ENCODE measurements around the gene MRPL10. TPM values are rescaled to one million over a fixed set of nuclear protein-coding genes. Genes with fewer than 3 reads are reported as not detected.

The MRPL10 gene
- total RNA-seq, 1 experiment from 2014 or later = 67.2 TPM

DNA sequence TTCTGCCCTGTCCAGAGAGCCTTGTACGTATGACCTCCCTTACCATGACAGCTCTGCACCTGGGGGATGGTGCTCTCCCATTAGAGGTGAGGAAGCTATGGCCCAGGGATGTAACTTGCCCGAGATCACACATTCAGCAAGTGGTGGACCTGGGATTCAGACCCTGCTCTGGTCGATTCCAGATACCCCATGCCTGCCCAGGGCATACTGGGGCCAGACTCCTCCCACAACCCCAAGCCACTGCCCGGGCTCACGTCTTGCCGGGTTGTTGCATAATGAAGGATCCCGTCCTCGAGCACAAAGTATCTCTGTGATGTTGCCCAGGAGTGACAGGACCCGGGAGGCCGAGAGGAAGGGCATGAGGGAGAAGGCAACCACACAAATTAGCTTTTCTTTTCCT, 11.9 kb downstream of the MRPL10 start:
- DNase-seq = no peak
- Histone ChIP-seq H2BK15ac (ENCODE audit: low read depth, low read length) (no peak overlapping the region), H2AFZ (ENCODE audit: low read length) (no peak overlapping the region), H3K14ac (ENCODE audit: insufficient read depth, low read length) (no peak overlapping the region; the same call in 1 of the 2 replicates), H4K20me1 (ENCODE audit: control insufficient read depth, insufficient read depth, insufficient read length) (no peaks in the 10 kb centered on the region), H3K56ac (ENCODE audit: insufficient read length, low read depth, low read length) (no peak overlapping the region), H3K4ac (ENCODE audit: low read depth, low read length) (no peak overlapping the region), H3K27me3 (ENCODE audit: insufficient read depth, low read length) (no peaks in the 10 kb centered on the region), H3K23ac (ENCODE audit: insufficient read length, low read depth, low read length) (no peak overlapping the region), H3K9me3 (ENCODE audit: control insufficient read depth, low read depth, low read length) (no peaks in the 10 kb centered on the region), H2BK120ac (ENCODE audit: low read depth, low read length, poor library complexity, severe bottlenecking) (no peak overlapping the region), H4K5ac (ENCODE audit: insufficient read length, low read depth, low read length) (no peak overlapping the region), H4K8ac (replicated peaks; ENCODE audit: insufficient read length, low read depth, low read length) (no peak overlapping the region), H3K18ac (ENCODE audit: insufficient read length, low read depth, low read length) (no peak overlapping the region), H4K91ac (ENCODE audit: insufficient read length, low read depth, low read length) (no peak overlapping the region), H3K4me2 (ENCODE audit: insufficient read depth, insufficient read length, low read length) (no peak overlapping the region), H2AK5ac (ENCODE audit: insufficient read length, low read length) (no peak overlapping the region), H2BK20ac (ENCODE audit: low read depth, low read length, poor library complexity, severe bottlenecking) (no peak overlapping the region), H3K79me1 (ENCODE audit: insufficient read depth, low read depth, low read length, poor library complexity, severe bottlenecking) (no peaks in the 10 kb centered on the region), H3K79me2 (ENCODE audit: insufficient read depth, low read length) (no peaks in the 10 kb centered on the region; the same call in 1 of the 2 replicates), H2BK5ac (ENCODE audit: insufficient read length, low read length) (no peak overlapping the region), H3K4me1 (ENCODE audit: insufficient read depth, low read length) (no peaks in the 10 kb centered on the region), H3K23me2 (ENCODE audit: insufficient read length, low read depth, low read length, poor library complexity, severe bottlenecking) (peaks cover 7% of the 10 kb centered on the region), H3K9ac (ENCODE audit: extremely low read depth, insufficient read length, low read length) (no peak overlapping the region), H3T11ph (ENCODE audit: low read length) (no peak overlapping the region), H3K27ac (ENCODE audit: insufficient read length, low read depth, low read length) (no peak overlapping the region), H2BK12ac (ENCODE audit: insufficient read length, low read depth, low read length) (no peak overlapping the region)
- TF ChIP-seq, protein P1, sequence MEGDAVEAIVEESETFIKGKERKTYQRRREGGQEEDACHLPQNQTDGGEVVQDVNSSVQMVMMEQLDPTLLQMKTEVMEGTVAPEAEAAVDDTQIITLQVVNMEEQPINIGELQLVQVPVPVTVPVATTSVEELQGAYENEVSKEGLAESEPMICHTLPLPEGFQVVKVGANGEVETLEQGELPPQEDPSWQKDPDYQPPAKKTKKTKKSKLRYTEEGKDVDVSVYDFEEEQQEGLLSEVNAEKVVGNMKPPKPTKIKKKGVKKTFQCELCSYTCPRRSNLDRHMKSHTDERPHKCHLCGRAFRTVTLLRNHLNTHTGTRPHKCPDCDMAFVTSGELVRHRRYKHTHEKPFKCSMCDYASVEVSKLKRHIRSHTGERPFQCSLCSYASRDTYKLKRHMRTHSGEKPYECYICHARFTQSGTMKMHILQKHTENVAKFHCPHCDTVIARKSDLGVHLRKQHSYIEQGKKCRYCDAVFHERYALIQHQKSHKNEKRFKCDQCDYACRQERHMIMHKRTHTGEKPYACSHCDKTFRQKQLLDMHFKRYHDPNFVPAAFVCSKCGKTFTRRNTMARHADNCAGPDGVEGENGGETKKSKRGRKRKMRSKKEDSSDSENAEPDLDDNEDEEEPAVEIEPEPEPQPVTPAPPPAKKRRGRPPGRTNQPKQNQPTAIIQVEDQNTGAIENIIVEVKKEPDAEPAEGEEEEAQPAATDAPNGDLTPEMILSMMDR (conservative IDR thresholded peaks at IDR 0.05) = no peak
- H3K27ac Mint-ChIP-seq = no peak overlapping the region
- no peaks in the 10 kb centered on the region for H3K9me3 Mint-ChIP-seq
- no peak overlapping the region for H3K4me3 Mint-ChIP-seq
- no peaks in the 10 kb centered on the region for H3K27me3 Mint-ChIP-seq (ENCODE audit: low read depth)
- peaks cover 12 to 19% of the 10 kb centered on the region in 2 experiments for H3K4me1 Mint-ChIP-seq
- peaks cover 2 to 21% (median 10%) of the 10 kb centered on the region in 3 experiments; a peak in 5 of 7 replicates for H3K36me3 Mint-ChIP-seq (ENCODE audit: insufficient read depth in 1 of 3, low read depth in 3 of 3)
- WGBS (ENCODE audit: extremely low coverage, insufficient read length, low lambda C conversion rate) = no CpG with 5 or more reads among the region's 10 CpGs

Data from H9 (cell line).